Lung (tissue), 12 donors: ENCODE measurements around the gene KRT10. TPM values are rescaled to one million over a fixed set of nuclear protein-coding genes. Genes with fewer than 3 reads are reported as not detected.

Experiments
- ATAC-seq: fragments of 200-7000 bp; cut with Tn5 transposase; one replicate; pipeline ENCODE4 v1.9.1; 2020; ENCODE audit warnings: moderate number of reproducible peaks; ENCODE audit not compliant: insufficient read depth, low FRiP score
- DNase-seq, 3 donors: peaks; one replicate each; pipeline ENCODE4 v3.0.0-alpha.2; 2013 to 2017
- H3K27ac ChIP-seq, 2 donors: one replicate each; pipeline ENCODE4 v1.5.1; 2013; ENCODE audit warnings: mild to moderate bottlenecking in 2 of 2, moderate library complexity in 2 of 2, control low read depth in 1 of 2, inconsistent platforms in 1 of 2, low read depth in 1 of 2, low read length in 1 of 2
- H3K27me3 ChIP-seq, 3 donors: one replicate each; pipeline ENCODE4 v1.5.1; 2013; ENCODE audit warnings: low read length in 2 of 3; ENCODE audit not compliant: control insufficient read depth in 3 of 3, insufficient read depth in 3 of 3
- H3K36me3 ChIP-seq, 4 donors: one replicate each; pipeline ENCODE4 v1.5.1; 2013; ENCODE audit warnings: low read length in 4 of 4, mild to moderate bottlenecking in 1 of 4, moderate library complexity in 1 of 4; ENCODE audit not compliant: control insufficient read depth in 4 of 4, insufficient read depth in 4 of 4
- H3K4me1 ChIP-seq, 5 donors: one replicate each; pipeline ENCODE4 v1.5.1; 2013; ENCODE audit warnings: low read length in 5 of 5, mild to moderate bottlenecking in 2 of 5, moderate library complexity in 1 of 5; ENCODE audit not compliant: control insufficient read depth in 5 of 5, insufficient read depth in 5 of 5
- H3K4me3 ChIP-seq: one replicate; pipeline ENCODE4 v1.5.1; 2013; ENCODE audit warnings: mild to moderate bottlenecking, control low read depth, moderate library complexity
- H3K9ac ChIP-seq, 2 donors: one replicate each; pipeline ENCODE4 v1.5.1; 2013; ENCODE audit warnings: low read length in 2 of 2, control low read depth in 1 of 2; ENCODE audit not compliant: insufficient read depth in 1 of 2
- H3K9me3 ChIP-seq, 4 donors: one replicate each; pipeline ENCODE4 v1.5.1; 2013; ENCODE audit warnings: low read length in 3 of 4, mild to moderate bottlenecking in 1 of 4, moderate library complexity in 1 of 4; ENCODE audit not compliant: control insufficient read depth in 4 of 4, insufficient read depth in 3 of 4
- CTCF ChIP-seq: IDR thresholded peaks from 2 replicates; pipeline ENCODE4 v1.5.1; 2012; ENCODE audit warnings: mild to moderate bottlenecking; ENCODE audit errors: control extremely low read depth, extremely low read depth
- WGBS, 2 donors: extraction: QIAGEN DNeasy Blood & Tissue Kit; methylation state at CpG; one replicate each; pipeline ENCODE4 v1.1.7; 2013; 5-methylcytosine and 5-hydroxymethylcytosine counted together
- polyA plus RNA-seq, 2 donors: library from polyadenylated mRNA; stranded (reverse); fragments of 200-250 nt; gene quantifications; one replicate each; pipeline ENCODE4 v1.2.1, GENCODE V29; 2013
- total RNA-seq, 2 donors: library from RNA; depleted of rRNA in 1 of 2; stranded (reverse); fragments of >200 nt in 1 of 2; gene quantifications; one replicate each; pipeline ENCODE4 v1.2.1, GENCODE V29; 2014 to 2021
- donor health status: control.
- donor health status: control.
- donor health status: Bipolar disorder and iron deficiency.
- donor health status: healthy.
- donor health status: DM: yes; HTN: yes; CAD: no.

KRT10 gene
- total and polyA plus RNA-seq, 4 donors: 4.6 to 60.6 (median 27.8) TPM

DNA sequence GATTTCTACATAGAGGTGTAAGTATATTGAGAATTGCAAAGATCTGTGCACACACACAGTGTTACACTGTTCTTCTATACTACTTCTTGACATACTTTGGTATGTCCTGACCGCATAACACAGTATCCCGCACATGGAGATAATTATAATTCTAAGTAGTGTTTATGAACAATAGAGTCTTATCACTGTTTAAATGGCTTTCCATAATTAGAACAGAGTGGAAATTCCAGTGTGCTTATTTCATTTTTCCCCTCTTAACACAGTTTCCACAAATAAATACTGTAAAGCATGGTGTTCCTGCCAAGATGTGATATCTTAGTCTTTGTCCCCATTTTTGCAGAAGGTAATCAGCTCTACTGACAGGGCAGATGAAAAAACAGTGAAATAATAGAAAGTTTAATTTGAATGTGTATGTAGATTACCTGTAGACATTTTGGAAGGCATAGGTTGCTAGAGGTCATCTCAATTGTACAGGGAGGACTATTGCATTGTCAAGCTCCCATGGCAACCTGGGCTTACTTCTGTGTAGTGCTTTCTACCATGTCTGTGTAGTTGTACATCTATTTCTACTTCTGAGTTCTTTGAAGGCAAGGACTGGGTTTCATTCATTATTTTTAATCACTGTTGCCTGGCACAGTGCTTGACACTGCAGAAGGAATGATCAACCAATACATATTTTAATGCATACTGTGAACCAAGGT lies 12.5 kb downstream of the KRT10 start:
- H3K27ac ChIP-seq: no peak overlapping the region
- no peaks in the 10 kb centered on the region for H3K36me3 ChIP-seq
- no peak for ATAC-seq
- peaks cover 0 to 2% (median 0%) of the 10 kb centered on the region in 4 donors for H3K9me3 ChIP-seq
- H3K27me3 ChIP-seq: peaks cover 0 to 54% (median 48%) of the 10 kb centered on the region in 3 donors
- no peak overlapping the region for H3K9ac ChIP-seq
- H3K4me3 ChIP-seq: no peak overlapping the region
- DNase-seq: no peak
- 45 to 52% methylated on average over 2 of the region's 2 CpGs for WGBS, 2 donors
- no peak for TF ChIP-seq CTCF
- peaks cover 0 to 12% (median 0%) of the 10 kb centered on the region in 5 donors for H3K4me1 ChIP-seq

DNA sequence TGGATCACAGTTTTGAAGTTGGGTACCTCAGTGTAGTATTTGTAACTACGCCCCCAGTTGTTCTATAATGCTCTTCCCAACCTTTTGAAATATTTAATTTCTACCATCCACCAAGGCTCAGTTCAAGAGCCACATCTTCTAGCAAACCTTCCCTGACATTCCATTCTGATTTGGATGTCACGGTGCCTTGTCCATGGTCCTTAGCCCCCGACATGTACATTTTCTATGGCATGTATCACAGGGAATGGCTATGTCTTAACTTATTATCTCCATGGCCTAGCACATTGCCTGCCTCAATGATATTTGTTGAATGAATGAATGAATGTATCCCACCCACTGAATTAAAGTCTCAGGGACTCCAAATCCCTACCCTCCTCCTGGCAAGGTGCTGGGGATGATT lies 16.3 kb downstream of the KRT10 start:
- Histone ChIP-seq H3K27me3 (peaks cover 0 to 57% (median 44%) of the 10 kb centered on the region in 3 donors), H3K27ac (no peak overlapping the region), H3K36me3 (no peaks in the 10 kb centered on the region), H3K4me3 (no peak overlapping the region), H3K9ac (no peak overlapping the region), H3K4me1 (peaks cover 0 to 12% (median 0%) of the 10 kb centered on the region in 5 donors), H3K9me3 (peaks cover 0 to 2% (median 0%) of the 10 kb centered on the region in 4 donors)
- DNase-seq: no peak
- WGBS, 2 donors: 76 to 90% methylated on average over 3 of the region's 3 CpGs
- no peak for TF ChIP-seq CTCF
- no peak for ATAC-seq

DNA sequence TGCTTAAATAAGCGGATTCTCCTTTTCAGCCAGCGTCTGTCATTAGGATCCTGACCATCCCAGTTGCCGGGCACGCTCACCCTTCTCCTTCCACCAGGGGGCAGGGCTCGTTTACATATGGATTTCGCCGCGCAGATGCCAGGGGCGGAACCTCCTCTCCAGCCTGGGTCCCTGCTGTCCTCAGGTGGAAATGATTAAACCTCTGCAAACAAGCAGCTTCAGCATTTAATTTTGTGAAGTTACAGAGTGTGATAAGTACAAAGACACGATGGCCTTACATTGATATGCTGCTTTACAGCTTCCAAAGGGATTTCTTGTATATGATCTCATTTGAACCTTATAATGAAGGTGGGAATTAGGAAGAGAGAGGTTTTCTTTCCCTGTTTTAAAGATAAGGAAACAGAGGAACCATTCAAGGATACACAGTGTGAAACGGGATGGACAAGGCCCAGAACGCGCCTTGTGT lies 18.8 kb downstream of the KRT10 start:
- Histone ChIP-seq H3K9ac (no peak overlapping the region), H3K4me1 (no peaks in the 10 kb centered on the region), H3K27me3 (peaks cover 0 to 46% (median 42%) of the 10 kb centered on the region in 3 donors), H3K27ac (no peak overlapping the region), H3K4me3 (no peak overlapping the region), H3K9me3 (peaks cover 0 to 2% (median 0%) of the 10 kb centered on the region in 4 donors), H3K36me3 (no peaks in the 10 kb centered on the region)
- WGBS, 2 donors: 14 to 17% methylated on average over 13 of the region's 13 CpGs
- TF ChIP-seq CTCF: peak; percentile 82
- ATAC-seq (peak; percentile 85), DNase-seq (peak; percentile 66 to 77 (median 68))
